DMS114 treated with DMSO at 0.1 percent for 48 hours (cell line): Measurements from ENCODE around the gene MAGED4B.
"Not testable (repeated sequence)": the region's sequence is repeated elsewhere in the genome, so short reads cannot be mapped to it uniquely, and the experiment has no call there.

Source experiments
- DNase-seq: peaks from one replicate; lab custom pipeline; 2025; ENCODE audit not compliant: unreplicated experiment; lab: John Stamatoyannopoulos, UW

The MAGED4B gene, protein sequence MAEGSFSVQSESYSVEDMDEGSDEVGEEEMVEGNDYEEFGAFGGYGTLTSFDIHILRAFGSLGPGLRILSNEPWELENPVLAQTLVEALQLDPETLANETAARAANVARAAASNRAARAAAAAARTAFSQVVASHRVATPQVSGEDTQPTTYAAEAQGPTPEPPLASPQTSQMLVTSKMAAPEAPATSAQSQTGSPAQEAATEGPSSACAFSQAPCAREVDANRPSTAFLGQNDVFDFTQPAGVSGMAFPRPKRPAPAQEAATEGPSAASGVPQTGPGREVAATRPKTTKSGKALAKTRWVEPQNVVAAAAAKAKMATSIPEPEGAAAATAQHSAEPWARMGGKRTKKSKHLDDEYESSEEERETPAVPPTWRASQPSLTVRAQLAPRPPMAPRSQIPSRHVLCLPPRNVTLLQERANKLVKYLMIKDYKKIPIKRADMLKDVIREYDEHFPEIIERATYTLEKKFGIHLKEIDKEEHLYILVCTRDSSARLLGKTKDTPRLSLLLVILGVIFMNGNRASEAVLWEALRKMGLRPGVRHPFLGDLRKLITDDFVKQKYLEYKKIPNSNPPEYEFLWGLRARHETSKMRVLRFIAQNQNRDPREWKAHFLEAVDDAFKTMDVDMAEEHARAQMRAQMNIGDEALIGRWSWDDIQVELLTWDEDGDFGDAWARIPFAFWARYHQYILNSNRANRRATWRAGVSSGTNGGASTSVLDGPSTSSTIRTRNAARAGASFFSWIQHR

DNA sequence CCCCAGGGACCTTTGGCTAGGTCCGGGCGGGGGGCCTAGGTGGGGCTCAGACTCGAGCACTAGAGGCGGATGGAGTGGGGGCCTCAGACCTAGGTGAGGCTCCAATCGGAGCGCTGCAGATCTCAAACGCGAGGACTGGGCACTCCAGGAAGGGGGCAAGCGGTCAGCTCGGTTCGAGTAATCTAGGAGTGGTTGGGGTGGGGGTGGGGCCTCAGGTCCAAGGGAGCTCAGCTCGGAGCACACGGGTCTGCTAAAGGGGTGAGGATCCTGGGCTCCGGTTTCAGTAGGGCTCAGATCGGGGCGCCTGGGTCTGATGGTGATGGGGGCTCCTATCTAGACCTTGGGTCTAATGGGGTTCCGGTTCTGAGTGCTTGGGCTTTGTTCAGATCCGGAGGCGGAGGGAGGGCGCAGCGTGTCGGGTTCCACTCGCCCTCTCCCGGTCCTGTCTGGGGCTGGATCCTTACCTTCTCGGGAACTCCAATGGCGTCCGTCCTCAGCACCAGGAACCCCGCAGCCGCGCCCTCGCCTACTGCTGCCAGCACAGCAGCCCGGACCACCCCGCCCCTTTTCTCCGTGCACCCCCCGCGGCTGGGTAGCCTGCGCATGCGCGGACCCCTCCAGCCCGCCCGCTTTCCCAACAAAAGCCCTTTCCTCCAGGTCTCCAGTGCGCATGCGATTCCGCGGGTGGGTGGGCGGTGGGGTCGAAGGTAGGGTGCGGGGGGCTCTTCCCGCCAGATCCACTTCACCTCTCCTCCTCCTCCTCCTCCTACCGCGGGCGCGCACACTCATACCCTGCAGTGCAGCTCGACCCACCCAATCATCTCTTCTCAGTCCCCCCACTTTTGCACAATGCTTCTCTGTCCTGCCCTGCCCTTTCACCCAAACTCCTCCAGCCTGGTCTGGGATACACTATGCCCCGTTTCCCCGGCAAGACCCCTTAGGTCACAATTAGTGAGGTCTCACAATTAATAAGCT, at the start of gene MAGED4B:
Gene MAGED4B, minus strand, starts transcription at position 518 of the 975 bp plus-strand sequence. CDS start 1,011 bp downstream, outside the sequence.
- DNase-seq: not testable (repeated sequence)

- no peak for DNase-seq
Observed at GRCh38 chrX:52118262-52118661, 49.3 kb upstream of the MAGED4B start.

- DNase-seq: no peak
Observed at GRCh38 chrX:52082578-52082977, 13.6 kb upstream of the MAGED4B start.

GRCh38 chrX:52078131-52078530, 9.1 kb upstream of the MAGED4B start:
- DNase-seq: no peak

- DNase-seq: not testable (repeated sequence)
Observed at GRCh38 chrX:52042288-52042687, 26.7 kb downstream of the MAGED4B start.

DNA sequence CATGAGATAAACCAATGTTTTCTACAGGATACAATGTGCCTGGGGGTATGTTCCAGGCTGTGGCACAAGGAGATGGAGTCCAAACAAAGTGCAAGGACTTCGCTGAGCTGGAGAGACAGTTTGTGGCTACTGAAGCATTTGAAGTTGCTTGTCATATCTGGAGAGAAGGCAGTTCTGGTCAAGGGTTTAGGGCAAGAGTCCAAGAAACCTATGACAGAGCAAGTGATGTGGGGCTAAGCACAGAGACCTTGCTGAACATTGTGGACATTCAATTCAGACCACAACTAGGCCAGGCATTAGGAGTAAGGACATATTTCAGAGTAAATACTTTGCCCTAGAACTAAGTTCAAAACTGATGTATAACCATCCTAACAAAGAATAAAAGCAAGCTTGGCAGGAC, 34.8 kb downstream of the MAGED4B start:
- DNase-seq: no peak

- DNase-seq: no peak
Observed at GRCh38 chrX:52031371-52031770, 37.6 kb downstream of the MAGED4B start.

DNA sequence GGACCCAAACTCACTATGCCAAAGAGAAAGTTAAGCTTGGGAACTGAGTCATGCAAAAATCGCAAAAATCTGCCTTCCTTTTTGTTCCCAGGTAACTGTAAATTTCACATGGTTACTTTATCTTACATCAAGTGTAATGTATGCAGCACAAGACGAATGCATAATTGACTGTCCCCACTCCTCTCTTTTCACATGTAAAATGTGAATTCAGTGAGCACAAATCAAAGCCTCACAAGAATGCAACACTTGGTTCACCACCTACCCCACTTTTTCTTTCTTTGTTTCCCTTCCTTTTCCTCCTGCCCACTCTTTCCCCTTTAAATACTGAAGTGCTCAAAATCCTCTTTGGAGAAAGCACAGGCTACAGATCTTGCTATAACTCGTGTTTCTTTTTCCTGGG, 53.2 kb downstream of the MAGED4B start:
- DNase-seq: no peak
